Measurements from ENCODE around the gene AFP. TPM values are rescaled to one million over a fixed set of nuclear protein-coding genes. Genes with fewer than 3 reads are reported as not detected.

Gene AFP
- total and polyA plus RNA-seq, 2 of the 13 experiments (the other 11 are each of a cell fraction or from before 2014, with no cell fraction given), result 9,434 to 13,105 TPM

GRCh38 chr4:73391774-73392173 is 44.2 kb upstream of the AFP start:
- no peaks in the 10 kb centered on the region for H3K27me3 ChIP-seq (ENCODE audit: control insufficient read depth in 1 of 2, insufficient read depth in 2 of 2, low read length in 2 of 2)
- H3K36me3 ChIP-seq (replicated peaks in 1 of 2; ENCODE audit: control insufficient read depth in 1 of 2, insufficient read depth in 2 of 2, low read length in 2 of 2), result no peaks in the 10 kb centered on the region
- peaks cover 93% of the 10 kb centered on the region for H3K4me1 ChIP-seq (ENCODE audit: insufficient read depth, low read length)
- H3K4me2 ChIP-seq (ENCODE audit: low read depth, low read length), result no peak overlapping the region
- H3K79me2 ChIP-seq (ENCODE audit: insufficient read depth, low read length), result no peaks in the 10 kb centered on the region
- ChIA-PET POLR2A (no interaction called here), CTCF (ENCODE audit: low intra/inter-chr PET ratio, low total read pairs) (no interaction called here)
- H3K9me3 ChIP-seq (ENCODE audit: low read length), result no peaks in the 10 kb centered on the region
- no peaks in the 10 kb centered on the region for H4K20me1 ChIP-seq (ENCODE audit: insufficient read depth, low read length)
- no peak for FAIRE-seq
- H3K9ac ChIP-seq (ENCODE audit: insufficient read depth, low read depth, low read length), result no peak overlapping the region
- peak; percentile 48; the same call in 2 of the 3 replicates for ATAC-seq
- no peak for DNase-seq (ENCODE audit: low spot score)
- BruUV-seq (replicated peaks), result no TSS peak
- intact Hi-C loops (cut with micrococcal nuclease; ENCODE audit: unreplicated experiment) (no loop called here), in situ Hi-C loops (cut with HindIII; ENCODE audit: extremely low pct_ligation_motif_present, low pct_unique_long_range_greater_than_20kb) (no loop called here)
- peak overlapping the region; percentile 3 for H3K27ac ChIP-seq (ENCODE audit: extremely low read length, insufficient read depth, low read length)
- TF ChIP-seq POLR2AphosphoS2 (IDR thresholded peaks at IDR 0.05; ENCODE audit: low read depth, low read length), result no peak
- TF ChIP-seq SAP130 (CRISPR knock-in tag; IDR thresholded peaks at IDR 0.05; ENCODE audit: low read depth), result 0 out of 2 replicates have a peak, but pooled peaks have one; percentile 18
- no peak for TF ChIP-seq POLR2G (IDR thresholded peaks at IDR 0.05; ENCODE audit: low read depth, low read length)
- H2AFZ ChIP-seq (ENCODE audit: low read length), result no peak overlapping the region
- H3K4me3 ChIP-seq (replicated peaks in 1 of 3; ENCODE audit: insufficient read depth in 1 of 3, low read depth in 2 of 3, low read length in 3 of 3), result no peak overlapping the region

GRCh38 chr4:73392936-73393335 is 43.1 kb upstream of the AFP start:
- Histone ChIP-seq H3K27me3 (ENCODE audit: control insufficient read depth in 1 of 2, insufficient read depth in 2 of 2, low read length in 2 of 2) (no peaks in the 10 kb centered on the region), H3K9me3 (ENCODE audit: low read length) (no peaks in the 10 kb centered on the region), H3K79me2 (ENCODE audit: insufficient read depth, low read length) (no peaks in the 10 kb centered on the region), H3K9ac (ENCODE audit: insufficient read depth, low read depth, low read length) (no peak overlapping the region), H3K36me3 (replicated peaks in 1 of 2; ENCODE audit: control insufficient read depth in 1 of 2, insufficient read depth in 2 of 2, low read length in 2 of 2) (no peaks in the 10 kb centered on the region), H3K4me1 (ENCODE audit: insufficient read depth, low read length) (peaks cover 93% of the 10 kb centered on the region), H3K27ac (ENCODE audit: extremely low read length, insufficient read depth, low read length) (peak overlapping the region; percentile 10), H3K4me3 (replicated peaks in 1 of 3; ENCODE audit: insufficient read depth in 1 of 3, low read depth in 2 of 3, low read length in 3 of 3) (no peak overlapping the region), H4K20me1 (ENCODE audit: insufficient read depth, low read length) (no peaks in the 10 kb centered on the region), H2AFZ (ENCODE audit: low read length) (peak overlapping the region; percentile 29), H3K4me2 (ENCODE audit: low read depth, low read length) (no peak overlapping the region)
- in situ Hi-C loops (cut with HindIII; ENCODE audit: extremely low pct_ligation_motif_present, low pct_unique_long_range_greater_than_20kb), result no loop called here
- no peak for ATAC-seq
- DNase-seq (ENCODE audit: low spot score), result no peak
- 95% methylated on average over 2 of the region's 2 CpGs for WGBS (ENCODE audit: low lambda C conversion rate)
- intact Hi-C loops (cut with micrococcal nuclease; ENCODE audit: unreplicated experiment), result no loop called here
- POLR2A ChIA-PET, result interaction anchor here (1.0 kb wide), 1 partner anchor 48 kb away, joined by 3 read pairs; no protein-coding TSS in a partner anchor
- no TSS peak for BruUV-seq (replicated peaks)
- no peak for FAIRE-seq
- CTCF ChIA-PET (ENCODE audit: low intra/inter-chr PET ratio, low total read pairs), result no interaction called here
- TF ChIP-seq ZNF562 (CRISPR knock-in tag; IDR thresholded peaks at IDR 0.05; ENCODE audit: borderline replicate concordance) (no peak), ZBTB38 (CRISPR knock-in tag; IDR thresholded peaks at IDR 0.05) (no peak), PLRG1 (conservative IDR thresholded peaks at IDR 0.05) (no peak), CCAR2 (optimal IDR thresholded peaks at IDR 0.05; ENCODE audit: low read depth, low read length) (no peak), SRSF1 (optimal IDR thresholded peaks at IDR 0.05; ENCODE audit: low read depth, low read length) (no peak), JUND (CRISPR knock-in tag; IDR thresholded peaks at IDR 0.05) (no peak), ZNF180 (CRISPR knock-in tag; IDR thresholded peaks at IDR 0.05; ENCODE audit: borderline replicate concordance, low read depth) (no peak), ATAD3A (CRISPR knock-in tag; IDR thresholded peaks at IDR 0.05) (no peak)
- TF ChIP-seq, protein P1, sequence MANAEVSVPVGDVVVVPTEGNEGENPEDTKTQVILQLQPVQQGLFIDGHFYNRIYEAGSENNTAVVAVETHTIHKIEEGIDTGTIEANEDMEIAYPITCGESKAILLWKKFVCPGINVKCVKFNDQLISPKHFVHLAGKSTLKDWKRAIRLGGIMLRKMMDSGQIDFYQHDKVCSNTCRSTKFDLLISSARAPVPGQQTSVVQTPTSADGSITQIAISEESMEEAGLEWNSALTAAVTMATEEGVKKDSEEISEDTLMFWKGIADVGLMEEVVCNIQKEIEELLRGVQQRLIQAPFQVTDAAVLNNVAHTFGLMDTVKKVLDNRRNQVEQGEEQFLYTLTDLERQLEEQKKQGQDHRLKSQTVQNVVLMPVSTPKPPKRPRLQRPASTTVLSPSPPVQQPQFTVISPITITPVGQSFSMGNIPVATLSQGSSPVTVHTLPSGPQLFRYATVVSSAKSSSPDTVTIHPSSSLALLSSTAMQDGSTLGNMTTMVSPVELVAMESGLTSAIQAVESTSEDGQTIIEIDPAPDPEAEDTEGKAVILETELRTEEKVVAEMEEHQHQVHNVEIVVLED (CRISPR knock-in tag; IDR thresholded peaks at IDR 0.05; ENCODE audit: borderline replicate concordance), result no peak
- TF ChIP-seq, protein P2, sequence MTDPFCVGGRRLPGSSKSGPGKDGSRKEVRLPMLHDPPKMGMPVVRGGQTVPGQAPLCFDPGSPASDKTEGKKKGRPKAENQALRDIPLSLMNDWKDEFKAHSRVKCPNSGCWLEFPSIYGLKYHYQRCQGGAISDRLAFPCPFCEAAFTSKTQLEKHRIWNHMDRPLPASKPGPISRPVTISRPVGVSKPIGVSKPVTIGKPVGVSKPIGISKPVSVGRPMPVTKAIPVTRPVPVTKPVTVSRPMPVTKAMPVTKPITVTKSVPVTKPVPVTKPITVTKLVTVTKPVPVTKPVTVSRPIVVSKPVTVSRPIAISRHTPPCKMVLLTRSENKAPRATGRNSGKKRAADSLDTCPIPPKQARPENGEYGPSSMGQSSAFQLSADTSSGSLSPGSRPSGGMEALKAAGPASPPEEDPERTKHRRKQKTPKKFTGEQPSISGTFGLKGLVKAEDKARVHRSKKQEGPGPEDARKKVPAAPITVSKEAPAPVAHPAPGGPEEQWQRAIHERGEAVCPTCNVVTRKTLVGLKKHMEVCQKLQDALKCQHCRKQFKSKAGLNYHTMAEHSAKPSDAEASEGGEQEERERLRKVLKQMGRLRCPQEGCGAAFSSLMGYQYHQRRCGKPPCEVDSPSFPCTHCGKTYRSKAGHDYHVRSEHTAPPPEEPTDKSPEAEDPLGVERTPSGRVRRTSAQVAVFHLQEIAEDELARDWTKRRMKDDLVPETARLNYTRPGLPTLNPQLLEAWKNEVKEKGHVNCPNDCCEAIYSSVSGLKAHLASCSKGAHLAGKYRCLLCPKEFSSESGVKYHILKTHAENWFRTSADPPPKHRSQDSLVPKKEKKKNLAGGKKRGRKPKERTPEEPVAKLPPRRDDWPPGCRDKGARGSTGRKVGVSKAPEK (CRISPR knock-in tag; IDR thresholded peaks at IDR 0.05; ENCODE audit: borderline replicate concordance), result no peak
- TF ChIP-seq, protein P3, sequence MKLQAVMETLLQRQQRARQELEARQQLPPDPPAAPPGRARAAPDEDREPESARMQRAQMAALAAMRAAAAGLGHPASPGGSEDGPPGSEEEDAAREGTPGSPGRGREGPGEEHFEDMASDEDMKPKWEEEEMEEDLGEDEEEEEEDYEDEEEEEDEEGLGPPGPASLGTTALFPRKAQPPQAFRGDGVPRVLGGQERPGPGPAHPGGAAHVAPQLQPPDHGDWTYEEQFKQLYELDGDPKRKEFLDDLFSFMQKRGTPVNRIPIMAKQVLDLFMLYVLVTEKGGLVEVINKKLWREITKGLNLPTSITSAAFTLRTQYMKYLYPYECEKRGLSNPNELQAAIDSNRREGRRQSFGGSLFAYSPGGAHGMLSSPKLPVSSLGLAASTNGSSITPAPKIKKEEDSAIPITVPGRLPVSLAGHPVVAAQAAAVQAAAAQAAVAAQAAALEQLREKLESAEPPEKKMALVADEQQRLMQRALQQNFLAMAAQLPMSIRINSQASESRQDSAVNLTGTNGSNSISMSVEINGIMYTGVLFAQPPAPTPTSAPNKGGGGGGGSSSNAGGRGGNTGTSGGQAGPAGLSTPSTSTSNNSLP (IDR thresholded peaks at IDR 0.05; ENCODE audit: low read depth, low read length), result no peak
